Stimulated activated naive CD4-positive, alpha-beta T cell (primary cell): ENCODE results near the gene GFY.
"Not testable (repeated sequence)": the region's sequence is repeated elsewhere in the genome, so short reads cannot be mapped to it uniquely, and the experiment has no call there.

Experiments
- DNase-seq, 6 experiments: peaks; one replicate each; lab custom pipeline; 2025; lab: John Stamatoyannopoulos, UW

GFY gene

GRCh38 chr19:49468746-49469447 is 43.7 kb downstream of the GFY start:
- DNase-seq: peak; percentile 75 to 98 (median 88)

- peak; percentile 60 to 75 (median 72) for DNase-seq
These were observed 44.8 kb downstream of the GFY start for GRCh38 chr19:49469828-49470614.

GRCh38 chr19:49470615-49470978 is 45.4 kb downstream of the GFY start:
- DNase-seq: no peak

GRCh38 chr19:49472936-49473335 is 47.7 kb downstream of the GFY start:
- no peak for DNase-seq

- DNase-seq: not testable (repeated sequence)
These were observed 48.3 kb downstream of the GFY start for GRCh38 chr19:49473501-49473867.

GRCh38 chr19:49473868-49474541 is 48.8 kb downstream of the GFY start, which contains the start of gene FLT3LG:
Gene FLT3LG, plus strand, starts transcription at chr19:49474215. Its CDS starts 425 bp downstream, at chr19:49474640.
- DNase-seq: peak; percentile 92 to 98 (median 94)

- DNase-seq: no peak
These were observed 49.3 kb downstream of the GFY start for GRCh38 chr19:49474542-49474924.

- DNase-seq: peak in 3 of 6 experiments; percentile 31 to 51 (median 32)
These were observed 50.2 kb downstream of the GFY start for GRCh38 chr19:49475191-49475917.

- peak; percentile 45 to 75 (median 66) for DNase-seq
These were observed 51.0 kb downstream of the GFY start for GRCh38 chr19:49475995-49476880.
